MV-4-11 (cell line): ENCODE measurements around the gene FOXC1.
A peak's percentile ranks its signal among the peaks of the same experiment; 100 is the strongest.

ENCODE experiments used
- DNase-seq: peaks from one replicate; lab custom pipeline; 2025; lab: John Stamatoyannopoulos, UW

The FOXC1 gene

DNA sequence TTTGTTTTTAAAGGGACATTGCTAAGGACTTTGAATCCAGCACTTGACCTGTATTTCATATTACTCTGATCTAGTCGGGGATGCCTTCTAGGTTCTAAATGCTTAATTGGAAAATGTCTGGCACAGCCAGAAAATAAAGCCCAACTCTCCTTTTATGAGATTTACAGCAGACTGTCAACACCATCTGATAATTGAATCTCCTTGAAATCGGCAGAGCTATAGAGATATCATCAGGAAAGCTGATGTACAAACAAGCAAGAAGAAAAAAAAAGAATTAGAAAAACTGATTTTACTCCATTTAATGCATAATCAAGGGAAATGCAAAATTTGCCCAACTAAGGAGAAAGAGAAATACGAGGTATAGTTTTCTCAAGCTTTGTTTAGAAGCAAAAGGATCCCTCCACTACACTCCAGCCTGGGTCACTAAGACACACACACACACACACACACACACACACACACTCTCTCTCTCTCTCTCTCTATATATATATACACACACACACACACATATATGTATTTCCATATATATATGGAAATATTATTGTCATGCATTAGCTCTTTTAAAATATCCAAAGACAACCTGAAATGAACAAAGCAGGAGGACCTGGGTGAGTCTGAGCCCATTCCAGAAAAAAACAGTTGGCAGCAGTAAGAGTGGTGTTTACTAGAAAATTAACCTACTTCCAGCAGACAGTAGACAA, 9.5 kb upstream of the FOXC1 start:
- DNase-seq, result no peak

DNA sequence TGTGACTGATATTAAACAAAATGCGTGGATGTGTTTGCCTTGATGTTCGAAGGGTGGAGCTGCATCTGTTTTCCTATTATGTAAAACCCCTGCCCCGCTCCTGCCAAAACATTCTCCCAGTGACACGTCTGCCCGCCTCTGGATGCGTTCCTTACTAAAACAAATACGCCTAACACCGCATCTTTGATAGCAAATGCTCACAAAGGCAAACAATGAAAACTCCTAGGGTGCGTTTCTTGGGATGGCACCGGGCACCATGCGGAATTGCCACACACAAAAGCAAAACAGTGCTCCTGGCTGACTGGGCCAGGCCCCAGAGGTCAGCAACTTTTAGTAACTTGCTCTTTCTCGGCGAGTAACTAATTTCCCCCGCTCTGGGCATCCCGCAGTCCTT, 9.0 kb upstream of the FOXC1 start:
- no peak for DNase-seq

DNA sequence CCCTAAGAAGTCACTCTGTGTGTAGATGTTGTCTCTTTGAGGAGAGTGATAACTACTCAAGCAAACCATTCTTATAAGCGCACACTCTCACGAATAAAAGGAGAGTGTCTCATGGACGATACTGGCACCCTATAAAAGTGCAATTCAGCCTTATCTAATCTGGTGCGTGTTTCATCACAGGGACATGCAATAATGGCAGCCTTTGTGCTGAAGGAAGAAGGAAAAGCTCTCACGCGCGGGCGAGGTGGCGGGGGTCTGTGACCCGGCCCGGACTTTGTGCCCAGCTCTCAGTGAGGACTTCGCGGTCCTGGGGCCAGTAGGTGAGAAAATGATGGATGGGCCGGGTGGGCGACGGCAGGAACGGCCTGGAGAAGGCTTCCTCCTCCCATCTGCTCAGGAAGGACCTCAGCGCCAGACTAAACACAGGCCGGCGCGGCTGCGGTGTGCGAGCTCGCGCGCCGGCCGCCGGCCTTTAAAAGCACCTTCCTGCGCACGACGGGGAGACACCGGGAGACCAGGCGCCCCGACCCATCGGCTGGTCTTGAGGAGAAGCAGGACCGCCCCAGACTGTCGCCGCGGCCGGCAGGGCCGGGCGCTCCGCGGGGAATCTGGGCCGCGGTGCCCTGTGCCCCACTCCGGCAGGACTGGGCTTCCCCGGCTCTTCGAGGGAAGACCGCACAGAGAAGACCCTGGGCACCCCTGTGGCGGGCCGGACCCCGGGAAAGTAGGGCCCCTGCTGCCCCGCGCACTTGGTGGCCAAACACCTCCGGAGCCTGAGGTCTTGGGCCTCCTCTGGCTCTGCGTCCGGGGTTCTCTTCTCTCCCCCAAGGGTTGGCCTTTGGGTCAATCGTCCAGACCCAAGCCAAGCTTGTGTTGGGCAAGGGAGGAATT, 8.3 kb upstream of the FOXC1 start:
- no peak for DNase-seq

DNA sequence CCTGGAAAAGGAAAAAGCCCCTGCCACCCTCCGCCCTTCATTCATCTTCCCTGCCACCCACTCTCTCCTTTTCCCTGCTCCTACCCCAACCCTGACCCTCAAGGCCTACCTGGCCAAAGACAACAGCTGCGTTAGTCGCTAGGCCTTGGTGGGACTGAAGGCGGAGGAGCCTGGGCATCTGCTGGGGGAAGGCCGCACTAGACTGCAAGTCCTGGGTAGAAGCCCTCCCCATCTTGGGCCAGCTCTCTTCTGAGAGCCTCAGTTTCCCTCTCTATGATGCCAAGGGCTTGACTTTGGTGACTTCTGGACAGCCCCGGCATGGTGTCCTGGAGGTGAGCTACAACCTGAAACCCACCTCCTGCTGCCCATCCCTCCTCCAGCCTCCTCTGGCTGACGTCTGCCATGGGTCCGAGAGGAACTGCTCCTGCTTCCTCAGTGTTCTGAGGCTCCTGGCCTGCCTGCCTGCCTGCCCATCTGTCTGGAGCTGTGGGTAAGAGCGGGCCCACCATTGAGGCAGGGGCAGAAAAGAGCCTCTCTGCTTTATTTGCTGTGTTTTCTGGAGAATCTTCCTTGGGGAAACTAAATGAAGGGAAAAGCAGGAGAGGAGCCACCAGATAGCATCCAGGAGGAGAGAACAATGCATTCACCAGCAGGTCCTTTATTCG, 7.5 kb upstream of the FOXC1 start:
- DNase-seq, result no peak

DNA sequence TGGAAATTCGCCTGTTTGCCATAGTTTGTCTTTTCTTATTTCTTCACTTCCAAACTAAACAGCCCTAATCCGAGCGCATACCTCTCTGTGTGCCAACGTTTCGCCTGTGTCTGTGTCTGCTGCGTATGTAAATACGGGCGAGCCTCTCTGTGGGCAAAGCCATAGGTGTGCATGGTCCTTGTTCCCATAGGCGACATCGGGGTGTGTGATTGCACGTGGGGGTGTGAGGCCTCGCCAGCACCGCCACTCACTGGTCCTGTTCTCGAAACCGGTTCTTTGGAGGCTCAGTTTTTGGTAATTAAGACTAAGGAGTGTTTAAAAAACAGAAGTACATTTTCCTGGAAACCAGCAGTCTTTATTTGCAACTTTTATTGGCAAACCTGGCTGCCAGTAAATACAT, 6.0 kb upstream of the FOXC1 start:
- DNase-seq, result no peak

DNA sequence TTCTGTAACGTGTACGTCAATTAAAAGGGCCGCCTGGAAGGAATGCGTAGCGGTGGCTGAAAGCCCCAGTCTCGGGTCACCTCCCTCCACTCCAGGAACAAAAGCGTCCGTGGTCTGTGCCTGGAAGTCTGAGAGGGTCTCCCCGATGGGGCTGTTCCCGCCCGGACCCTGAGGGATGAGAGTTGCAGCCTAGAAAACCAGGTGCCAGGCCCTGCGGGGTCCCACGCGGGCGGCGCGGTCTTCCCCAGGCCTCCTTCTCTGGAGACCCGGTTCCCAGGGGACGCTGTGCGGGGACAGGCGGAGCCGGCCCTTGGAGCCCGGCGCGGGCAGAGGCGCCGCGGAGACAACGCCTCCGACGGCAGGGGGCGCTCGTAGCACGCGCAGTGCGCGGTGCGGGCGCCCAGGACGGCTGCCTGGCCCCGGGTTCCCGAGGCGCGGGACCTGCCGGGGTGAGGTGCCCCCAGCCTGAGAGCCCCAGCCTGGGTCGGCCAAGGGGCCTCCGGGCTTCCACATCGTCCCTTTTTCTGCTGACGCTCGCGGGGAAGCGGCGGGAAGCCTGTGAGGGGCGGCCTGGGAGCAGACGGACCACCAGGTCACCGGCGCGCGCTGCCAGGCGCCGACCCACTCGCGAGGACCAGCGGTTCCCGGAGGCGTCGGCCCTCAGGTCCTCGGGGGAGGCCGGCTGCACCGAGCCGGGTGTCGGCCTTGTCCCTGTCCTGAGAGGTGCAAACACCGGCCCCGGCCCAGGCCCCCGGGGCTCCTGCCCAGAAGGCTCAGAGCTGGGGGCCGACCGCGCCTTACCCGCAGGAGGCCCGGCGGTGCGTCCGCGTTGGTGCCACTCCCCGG, 5.3 kb upstream of the FOXC1 start:
- DNase-seq, result no peak

DNA sequence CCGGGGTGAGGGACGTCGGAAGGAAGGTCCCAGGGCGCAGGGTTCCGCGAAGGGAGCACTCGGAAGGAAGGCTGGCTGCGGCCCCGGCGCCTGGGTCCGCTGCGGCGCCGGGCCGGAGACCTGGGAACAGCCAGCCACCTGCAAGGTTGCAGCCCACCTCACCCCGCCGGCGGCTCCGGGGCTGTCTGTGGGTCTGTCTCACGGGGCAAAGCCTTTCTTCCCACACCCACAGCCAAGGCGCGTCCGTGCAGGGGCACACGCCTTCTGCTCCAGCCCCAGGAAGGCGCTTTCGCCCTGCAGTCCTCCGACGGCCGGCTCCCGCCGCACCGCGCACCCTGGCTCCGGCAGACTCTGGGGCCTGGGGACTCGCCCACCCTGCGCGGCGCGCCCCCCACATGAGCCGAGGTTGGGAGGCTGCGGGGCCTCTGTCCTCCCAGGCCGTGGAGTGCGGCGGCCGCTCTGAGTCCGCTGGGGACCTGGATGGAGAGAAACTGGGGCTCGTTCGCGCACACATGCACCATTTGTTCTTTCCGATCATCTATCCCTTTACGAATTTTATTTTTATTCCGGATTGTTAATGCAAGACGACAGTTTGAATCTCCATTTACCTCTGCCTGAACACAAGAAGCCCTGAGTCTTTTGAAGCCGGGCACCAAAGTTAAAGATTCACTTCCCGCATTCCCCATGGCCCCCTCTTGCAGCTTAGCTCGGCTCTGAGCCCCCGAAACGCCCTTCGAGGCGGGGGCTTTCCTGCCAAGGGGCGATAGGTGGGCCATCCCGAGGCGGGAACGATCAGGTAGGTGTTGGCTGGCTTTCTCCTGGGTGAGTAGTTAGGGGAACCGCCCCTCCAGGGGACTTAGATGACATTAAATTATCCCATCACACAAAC, 4.5 kb upstream of the FOXC1 start:
- no peak for DNase-seq

DNA sequence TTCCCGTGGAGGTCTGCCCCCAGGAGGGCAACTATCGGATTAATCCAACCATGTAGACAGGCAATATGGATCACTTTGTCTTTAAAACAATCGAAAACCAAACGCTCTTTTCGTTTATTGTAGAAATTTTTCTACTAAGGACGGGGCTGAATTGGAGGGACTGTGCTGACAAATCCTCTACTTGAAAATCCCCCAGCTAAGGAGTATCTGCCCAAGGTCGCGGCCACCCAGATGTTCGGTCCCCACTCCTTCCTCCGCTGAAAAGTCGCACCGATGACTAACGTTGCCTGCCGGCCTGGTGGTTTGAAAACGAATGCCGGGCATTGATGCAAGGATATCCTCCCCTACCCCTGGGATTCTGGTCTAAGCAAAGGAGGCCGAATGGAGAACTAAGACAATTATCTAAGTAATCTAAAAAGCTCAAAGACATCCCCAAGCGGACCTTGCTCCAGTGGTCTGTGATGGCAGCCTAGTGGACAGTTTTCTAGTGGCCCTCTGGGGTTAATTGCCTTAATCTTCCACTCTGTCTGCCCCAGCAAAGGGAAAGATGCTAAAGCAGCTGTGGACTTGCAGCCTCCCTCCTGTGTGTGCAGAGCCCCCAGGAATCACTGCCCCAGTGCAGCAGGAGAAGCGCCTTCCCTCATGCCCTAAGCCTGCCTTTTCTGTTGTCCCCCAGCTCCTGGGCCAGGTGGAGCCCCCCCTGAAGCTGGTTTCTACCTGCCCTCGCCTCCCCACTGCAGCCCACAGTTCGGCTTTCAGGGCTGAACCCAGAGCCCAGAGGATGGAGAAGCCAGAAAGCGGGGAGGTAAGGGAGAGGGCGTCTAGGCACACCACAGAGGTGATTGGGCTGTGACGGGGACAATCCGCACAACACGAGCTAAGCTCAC, 3.6 kb upstream of the FOXC1 start:
- DNase-seq, result peak; percentile 20

DNA sequence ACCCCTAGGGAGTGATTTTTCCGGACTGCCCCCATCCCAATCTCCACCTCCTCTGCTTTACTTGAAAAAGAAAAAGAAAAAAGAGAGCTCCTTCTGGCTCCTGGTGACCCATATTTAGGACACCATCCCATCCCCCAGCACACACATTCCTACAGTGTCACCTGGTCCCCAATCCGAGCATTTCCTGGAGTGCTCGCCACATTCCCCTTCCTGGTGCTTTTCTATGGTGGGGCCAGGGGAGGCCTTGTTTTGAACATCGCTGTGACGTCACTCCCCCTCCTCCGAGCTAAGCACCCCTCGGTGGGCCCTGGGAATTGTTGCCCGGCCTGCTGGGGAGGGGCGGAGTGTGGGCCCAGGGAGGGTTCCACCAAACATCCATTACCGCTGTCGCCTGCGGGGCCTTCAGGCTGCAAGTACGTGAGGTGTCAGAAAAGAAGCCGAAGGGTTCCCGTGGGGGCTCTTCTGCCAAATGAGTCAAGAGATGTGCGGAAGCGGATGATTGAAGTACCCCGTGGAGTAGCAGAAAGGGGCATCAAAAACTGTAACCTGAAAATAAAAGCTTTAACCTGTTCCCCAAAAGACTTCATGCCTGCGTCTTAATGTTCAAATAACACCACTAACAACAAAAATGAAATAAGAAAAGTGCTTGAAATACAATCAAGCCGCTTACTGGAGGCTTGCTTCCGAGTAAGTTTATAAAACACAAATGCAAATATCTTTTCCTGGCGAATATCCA, 2.8 kb upstream of the FOXC1 start:
- no peak for DNase-seq

DNA sequence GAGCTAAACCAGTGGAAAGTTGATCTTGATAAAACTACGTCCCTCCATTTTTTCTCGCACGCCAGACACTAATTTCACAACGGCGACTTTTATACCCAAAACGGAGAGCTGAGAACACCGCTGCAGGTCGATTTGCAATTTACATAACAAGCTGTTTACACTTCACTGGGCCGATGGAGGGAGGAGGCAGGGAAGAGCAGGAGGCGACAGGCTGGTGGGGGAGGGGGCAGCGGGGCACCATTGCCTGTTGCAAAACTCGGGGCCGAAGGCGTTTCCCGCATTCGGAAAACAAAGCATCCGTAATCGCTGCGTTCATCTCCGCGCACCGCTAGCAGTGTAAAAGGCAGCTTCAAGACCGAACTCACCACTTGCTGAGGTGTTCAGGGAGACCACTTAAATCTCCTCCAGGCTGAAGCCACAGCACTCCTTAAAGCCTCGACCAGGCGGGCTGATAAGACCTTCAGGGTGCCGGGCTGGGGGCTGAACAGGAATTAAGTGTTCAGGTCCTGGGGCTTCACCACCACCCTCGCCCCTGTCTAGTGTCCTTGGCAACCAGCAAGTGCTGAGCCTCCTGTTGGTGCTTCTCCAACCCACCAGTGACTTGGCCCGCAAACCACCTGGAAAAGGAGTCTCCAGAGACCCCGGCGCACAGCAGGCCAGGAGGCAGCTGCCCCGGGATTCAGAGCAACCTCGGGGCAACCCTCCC, 2.0 kb upstream of the FOXC1 start:
- no peak for DNase-seq

DNA sequence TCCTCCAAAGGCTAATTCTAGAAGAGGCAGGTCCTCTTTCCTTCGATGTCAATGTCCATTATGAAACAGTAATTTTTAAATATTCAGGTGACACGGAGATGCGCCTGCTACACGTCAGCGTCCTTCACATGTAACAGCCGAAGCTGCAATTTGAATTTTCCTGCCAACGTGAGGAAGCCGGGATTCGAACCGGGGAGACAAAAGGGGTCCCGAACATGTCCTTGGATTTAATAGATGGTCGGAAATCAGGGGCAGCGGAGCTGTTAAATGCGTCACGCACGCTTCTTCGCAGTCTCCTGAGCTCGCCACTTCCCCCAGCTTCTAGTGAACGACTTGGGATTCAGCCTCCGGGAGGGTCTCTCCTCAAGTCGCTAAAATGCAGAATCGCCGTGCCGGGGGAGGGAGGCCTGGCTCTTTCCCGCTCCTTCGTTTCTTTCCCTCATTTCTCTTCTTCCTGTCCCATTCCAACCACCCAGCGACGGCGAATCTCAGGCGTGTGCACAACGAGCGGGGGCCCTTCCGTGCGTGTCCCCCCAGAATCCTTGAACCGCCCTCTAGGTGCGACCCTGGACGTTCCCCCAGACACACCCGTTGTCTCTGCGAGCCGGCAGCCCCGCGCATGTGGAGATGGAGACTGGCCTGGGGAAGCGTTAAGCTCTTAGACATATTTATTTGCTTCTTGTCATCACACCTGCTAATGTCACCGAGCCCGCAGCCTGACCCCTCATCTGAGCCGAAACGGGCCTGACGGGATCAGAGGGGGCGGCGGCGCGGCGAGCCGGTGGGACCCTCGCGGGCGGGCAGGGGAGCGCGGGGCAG, 1.3 kb upstream of the FOXC1 start:
- DNase-seq, result no peak

DNA sequence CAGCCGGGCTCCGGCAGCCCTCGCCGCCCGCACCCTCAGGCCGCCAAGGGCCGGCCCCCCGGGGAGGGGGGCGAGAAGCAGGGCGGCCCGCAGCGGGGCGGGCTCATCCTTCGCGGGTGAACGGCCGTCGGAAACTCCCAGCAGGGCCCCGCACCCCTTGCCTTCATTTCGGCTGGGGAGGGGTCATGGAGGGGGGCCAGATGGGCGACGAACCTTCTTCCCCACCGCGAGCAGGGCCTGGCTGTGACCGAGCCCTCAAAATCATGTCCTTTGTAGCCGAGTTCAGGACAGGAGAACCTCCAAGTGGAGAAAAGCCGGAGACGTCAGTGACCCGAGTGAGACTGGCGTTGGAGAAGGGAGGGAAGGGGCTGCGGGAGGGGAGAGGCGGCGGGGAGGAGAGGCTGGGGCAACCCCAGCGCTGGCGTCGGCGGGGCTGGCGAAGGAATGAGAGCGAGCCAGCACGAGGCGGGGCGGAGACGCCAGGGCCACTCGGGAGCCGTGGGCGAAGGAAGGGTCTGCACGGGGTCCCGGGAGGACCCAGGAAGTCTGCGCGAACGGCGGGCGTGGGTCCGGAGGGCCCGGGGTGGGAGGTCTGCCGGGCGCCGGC, 571 bp upstream of the FOXC1 start:
- DNase-seq, result no peak

DNA sequence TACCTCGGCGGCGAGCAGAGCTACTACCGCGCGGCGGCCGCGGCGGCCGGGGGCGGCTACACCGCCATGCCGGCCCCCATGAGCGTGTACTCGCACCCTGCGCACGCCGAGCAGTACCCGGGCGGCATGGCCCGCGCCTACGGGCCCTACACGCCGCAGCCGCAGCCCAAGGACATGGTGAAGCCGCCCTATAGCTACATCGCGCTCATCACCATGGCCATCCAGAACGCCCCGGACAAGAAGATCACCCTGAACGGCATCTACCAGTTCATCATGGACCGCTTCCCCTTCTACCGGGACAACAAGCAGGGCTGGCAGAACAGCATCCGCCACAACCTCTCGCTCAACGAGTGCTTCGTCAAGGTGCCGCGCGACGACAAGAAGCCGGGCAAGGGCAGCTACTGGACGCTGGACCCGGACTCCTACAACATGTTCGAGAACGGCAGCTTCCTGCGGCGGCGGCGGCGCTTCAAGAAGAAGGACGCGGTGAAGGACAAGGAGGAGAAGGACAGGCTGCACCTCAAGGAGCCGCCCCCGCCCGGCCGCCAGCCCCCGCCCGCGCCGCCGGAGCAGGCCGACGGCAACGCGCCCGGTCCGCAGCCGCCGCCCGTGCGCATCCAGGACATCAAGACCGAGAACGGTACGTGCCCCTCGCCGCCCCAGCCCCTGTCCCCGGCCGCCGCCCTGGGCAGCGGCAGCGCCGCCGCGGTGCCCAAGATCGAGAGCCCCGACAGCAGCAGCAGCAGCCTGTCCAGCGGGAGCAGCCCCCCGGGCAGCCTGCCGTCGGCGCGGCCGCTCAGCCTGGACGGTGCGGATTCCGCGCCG, 994 bp downstream of the FOXC1 start:
- no peak for DNase-seq

DNA sequence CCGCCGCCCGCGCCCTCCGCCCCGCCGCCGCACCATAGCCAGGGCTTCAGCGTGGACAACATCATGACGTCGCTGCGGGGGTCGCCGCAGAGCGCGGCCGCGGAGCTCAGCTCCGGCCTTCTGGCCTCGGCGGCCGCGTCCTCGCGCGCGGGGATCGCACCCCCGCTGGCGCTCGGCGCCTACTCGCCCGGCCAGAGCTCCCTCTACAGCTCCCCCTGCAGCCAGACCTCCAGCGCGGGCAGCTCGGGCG, 1.5 kb downstream of the FOXC1 start:
- no peak for DNase-seq

DNA sequence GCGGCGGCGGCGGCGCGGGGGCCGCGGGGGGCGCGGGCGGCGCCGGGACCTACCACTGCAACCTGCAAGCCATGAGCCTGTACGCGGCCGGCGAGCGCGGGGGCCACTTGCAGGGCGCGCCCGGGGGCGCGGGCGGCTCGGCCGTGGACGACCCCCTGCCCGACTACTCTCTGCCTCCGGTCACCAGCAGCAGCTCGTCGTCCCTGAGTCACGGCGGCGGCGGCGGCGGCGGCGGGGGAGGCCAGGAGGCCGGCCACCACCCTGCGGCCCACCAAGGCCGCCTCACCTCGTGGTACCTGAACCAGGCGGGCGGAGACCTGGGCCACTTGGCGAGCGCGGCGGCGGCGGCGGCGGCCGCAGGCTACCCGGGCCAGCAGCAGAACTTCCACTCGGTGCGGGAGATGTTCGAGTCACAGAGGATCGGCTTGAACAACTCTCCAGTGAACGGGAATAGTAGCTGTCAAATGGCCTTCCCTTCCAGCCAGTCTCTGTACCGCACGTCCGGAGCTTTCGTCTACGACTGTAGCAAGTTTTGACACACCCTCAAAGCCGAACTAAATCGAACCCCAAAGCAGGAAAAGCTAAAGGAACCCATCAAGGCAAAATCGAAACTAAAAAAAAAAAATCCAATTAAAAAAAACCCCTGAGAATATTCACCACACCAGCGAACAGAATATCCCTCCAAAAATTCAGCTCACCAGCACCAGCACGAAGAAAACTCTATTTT, 2.0 kb downstream of the FOXC1 start:
- DNase-seq, result no peak
